SIG-M5 treated with dmso at 0.1 percent for 504 hours (cell line): ENCODE data around the gene ZNF362.
A peak's percentile ranks its signal among the peaks of the same experiment; 100 is the strongest.

Source experiments
- DNase-seq: peaks from one replicate; lab custom pipeline; 2025; ENCODE audit not compliant: unreplicated experiment; lab: John Stamatoyannopoulos, UW

Gene ZNF362

GRCh38 chr1:33341190-33341589, 84.9 kb downstream of the ZNF362 start:
- no peak for DNase-seq

- peak; percentile 2 for DNase-seq
Observed at GRCh38 chr1:33342041-33342723, 85.9 kb downstream of the ZNF362 start.

- DNase-seq = no peak
Observed at GRCh38 chr1:33343539-33343938, 87.2 kb downstream of the ZNF362 start.

GRCh38 chr1:33344896-33345560, 88.7 kb downstream of the ZNF362 start:
- no peak for DNase-seq

GRCh38 chr1:33346533-33346926, 90.2 kb downstream of the ZNF362 start:
- DNase-seq = no peak

GRCh38 chr1:33346927-33347649, 90.8 kb downstream of the ZNF362 start:
- DNase-seq = peak; percentile 44

DNA sequence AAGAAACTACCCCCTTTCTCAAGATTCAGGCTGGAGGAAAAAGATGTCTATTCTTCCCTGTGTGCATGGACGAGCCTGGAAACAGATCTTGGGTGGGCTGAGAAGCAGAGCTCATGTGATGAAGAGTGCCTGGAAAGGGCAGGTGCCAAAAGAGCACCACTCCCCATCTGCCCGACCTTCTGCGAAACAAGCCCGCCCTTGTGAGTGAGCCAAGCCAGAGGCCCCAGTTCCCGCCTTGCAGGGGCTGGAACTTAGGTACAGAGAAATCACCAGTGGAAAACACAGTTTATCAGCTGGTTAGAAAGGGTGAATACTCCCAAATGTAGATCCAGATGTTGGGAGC, 91.3 kb downstream of the ZNF362 start:
- no peak for DNase-seq

DNA sequence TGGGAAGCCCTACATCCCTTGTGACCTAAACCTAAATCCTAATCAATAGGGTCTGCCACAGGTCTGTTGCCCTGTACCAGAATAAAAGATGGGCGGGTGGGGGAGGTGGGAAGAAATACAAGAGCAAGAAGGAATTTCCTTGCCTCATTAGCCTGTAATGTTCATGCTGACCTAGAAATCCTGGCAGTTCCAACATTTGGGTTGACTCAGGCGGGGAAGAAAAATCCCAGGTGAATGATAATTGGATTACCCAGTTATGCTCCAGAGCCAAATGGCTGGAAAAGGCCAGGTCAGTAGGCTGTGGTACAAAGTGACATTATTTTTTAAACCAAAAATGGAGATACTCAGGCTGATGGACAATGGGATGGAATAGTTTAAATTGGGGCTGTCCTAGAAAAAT, 91.9 kb downstream of the ZNF362 start:
- no peak for DNase-seq

GRCh38 chr1:33348676-33349080, 92.4 kb downstream of the ZNF362 start:
- no peak for DNase-seq

- peak; percentile 22 for DNase-seq
Observed at GRCh38 chr1:33349081-33349759, 92.9 kb downstream of the ZNF362 start.

DNA sequence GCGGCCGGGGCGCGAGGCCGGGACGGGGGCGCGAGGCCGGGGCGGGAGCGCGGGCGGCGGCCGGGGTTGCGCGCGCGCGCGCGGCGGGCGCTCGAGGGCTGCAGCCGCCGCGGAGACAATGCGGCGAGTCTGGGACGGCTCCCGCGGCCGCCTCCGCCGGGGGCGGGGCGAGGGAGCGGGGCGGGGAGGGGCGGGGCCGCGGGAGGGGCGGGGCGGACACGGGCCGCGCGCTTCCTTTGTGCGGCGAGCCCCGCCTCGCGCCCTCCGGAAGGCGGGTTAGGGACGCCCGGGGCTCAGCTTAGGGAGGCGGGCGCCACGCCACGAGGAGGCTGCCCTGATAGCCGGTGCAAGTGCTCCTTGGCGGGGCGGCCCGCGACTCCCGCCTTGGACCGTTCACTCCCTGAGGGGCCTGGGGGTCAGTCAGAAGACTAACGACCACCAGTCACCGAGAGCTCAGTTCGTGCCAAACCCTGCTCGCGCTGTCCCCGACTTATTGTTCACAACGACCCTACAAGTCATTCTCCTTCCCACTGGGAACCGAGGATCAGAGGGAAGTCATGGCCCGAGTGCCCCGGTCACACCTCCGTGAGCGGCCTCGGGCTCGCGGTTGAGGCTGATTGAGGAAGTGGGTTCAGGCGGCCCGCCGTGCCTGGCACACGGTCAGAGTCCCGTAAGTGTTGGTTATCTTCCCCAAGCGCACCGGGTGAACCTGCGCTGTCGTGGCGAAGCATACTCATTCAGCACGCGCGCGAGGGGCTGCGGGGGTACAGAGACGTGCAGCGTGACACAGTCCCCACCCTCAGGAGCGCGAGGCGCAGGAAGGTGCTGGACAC, 93.7 kb downstream of the ZNF362 start:
- peak; percentile 48 for DNase-seq
